ENCODE measurements around the gene REV1.

Gene REV1

DNA sequence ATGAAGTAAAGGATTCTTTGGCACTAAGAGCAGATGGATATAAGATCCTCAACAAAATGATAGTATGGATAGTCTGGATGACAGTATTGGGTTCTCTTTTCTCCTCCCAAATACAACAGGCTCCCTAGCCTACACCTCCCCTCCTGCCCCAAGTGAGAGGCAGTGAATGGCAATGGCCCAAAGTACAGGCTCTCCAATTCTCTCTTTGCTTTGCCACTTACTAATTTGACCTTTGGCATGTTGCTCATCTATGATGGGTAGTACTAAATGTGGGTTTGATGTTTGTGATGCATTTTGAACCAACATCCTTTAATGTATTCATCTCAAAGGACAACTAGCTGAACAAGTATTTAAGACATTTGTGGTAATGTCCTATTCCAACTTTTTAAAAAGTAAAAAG lies 86.7 kb downstream of the REV1 start:
- Histone ChIP-seq H3K4me3 (ENCODE audit: low read length) (no peak overlapping the region), H3K4me1 (ENCODE audit: control insufficient read depth, insufficient read depth, low read length) (peaks cover 27% of the 10 kb centered on the region), H3K36me3 (ENCODE audit: control insufficient read depth, insufficient read depth, low read length, severe bottlenecking) (peaks cover 86% of the 10 kb centered on the region), H3K9me3 (ENCODE audit: control insufficient read depth, low read length) (no peaks in the 10 kb centered on the region), H3K9ac (ENCODE audit: low read length) (no peak overlapping the region), H3K27me3 (replicated peaks; ENCODE audit: control insufficient read depth, insufficient read depth, low read length) (no peaks in the 10 kb centered on the region)
- DNase-seq (ENCODE audit: low read depth): no peak

DNA sequence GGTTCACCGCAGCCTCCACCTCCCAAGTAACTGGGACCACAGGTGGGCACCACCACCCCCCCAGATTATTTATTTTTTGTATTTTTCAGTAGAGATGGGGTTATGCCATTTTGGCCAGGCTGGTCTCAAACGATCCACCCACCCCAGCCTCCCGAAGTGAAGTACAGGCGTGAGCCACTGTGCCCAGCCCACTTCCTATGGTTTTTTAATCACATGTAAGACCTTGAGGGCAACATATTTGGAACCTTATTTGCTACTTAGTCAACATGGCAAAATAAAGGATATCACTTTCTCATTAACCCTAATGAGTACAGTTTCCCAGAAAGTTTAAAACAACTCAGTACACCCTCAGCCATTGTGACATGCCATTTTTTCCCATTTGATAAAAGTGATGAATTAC lies 88.0 kb downstream of the REV1 start:
- DNase-seq (ENCODE audit: low read depth): no peak
- no peaks in the 10 kb centered on the region for H3K27me3 ChIP-seq (replicated peaks; ENCODE audit: control insufficient read depth, insufficient read depth, low read length)
- H3K9me3 ChIP-seq (ENCODE audit: control insufficient read depth, low read length): no peaks in the 10 kb centered on the region
- H3K4me1 ChIP-seq (ENCODE audit: control insufficient read depth, insufficient read depth, low read length): peaks cover 33% of the 10 kb centered on the region
- no peak overlapping the region for H3K9ac ChIP-seq (ENCODE audit: low read length)
- H3K36me3 ChIP-seq (ENCODE audit: control insufficient read depth, insufficient read depth, low read length, severe bottlenecking): peaks cover 93% of the 10 kb centered on the region
- H3K4me3 ChIP-seq (ENCODE audit: low read length): no peak overlapping the region

DNA sequence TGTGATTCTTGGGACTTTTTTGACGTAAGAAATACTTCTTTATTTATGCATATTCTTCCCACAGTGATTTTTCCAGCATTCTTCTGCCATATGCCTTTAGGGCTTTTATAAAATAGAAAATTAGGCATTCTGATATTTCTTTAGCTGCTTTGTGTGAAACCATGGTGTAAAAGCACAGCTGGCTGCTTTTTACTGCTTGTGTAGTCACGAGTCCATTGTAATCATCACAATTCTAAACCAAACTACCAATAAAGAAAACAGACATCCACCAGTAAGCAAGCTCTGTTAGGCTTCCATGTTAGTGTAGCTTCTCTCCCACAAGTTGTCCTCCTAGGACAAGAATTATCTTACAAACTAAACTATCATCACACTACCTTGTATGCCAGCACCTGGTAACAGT lies 90.0 kb downstream of the REV1 start:
- Histone ChIP-seq H3K27me3 (replicated peaks; ENCODE audit: control insufficient read depth, insufficient read depth, low read length) (no peaks in the 10 kb centered on the region), H3K36me3 (ENCODE audit: control insufficient read depth, insufficient read depth, low read length, severe bottlenecking) (peaks cover 95% of the 10 kb centered on the region), H3K4me3 (ENCODE audit: low read length) (no peak overlapping the region), H3K4me1 (ENCODE audit: control insufficient read depth, insufficient read depth, low read length) (peaks cover 29% of the 10 kb centered on the region), H3K9ac (ENCODE audit: low read length) (no peak overlapping the region), H3K9me3 (ENCODE audit: control insufficient read depth, low read length) (no peaks in the 10 kb centered on the region)
- DNase-seq (ENCODE audit: low read depth): no peak

DNA sequence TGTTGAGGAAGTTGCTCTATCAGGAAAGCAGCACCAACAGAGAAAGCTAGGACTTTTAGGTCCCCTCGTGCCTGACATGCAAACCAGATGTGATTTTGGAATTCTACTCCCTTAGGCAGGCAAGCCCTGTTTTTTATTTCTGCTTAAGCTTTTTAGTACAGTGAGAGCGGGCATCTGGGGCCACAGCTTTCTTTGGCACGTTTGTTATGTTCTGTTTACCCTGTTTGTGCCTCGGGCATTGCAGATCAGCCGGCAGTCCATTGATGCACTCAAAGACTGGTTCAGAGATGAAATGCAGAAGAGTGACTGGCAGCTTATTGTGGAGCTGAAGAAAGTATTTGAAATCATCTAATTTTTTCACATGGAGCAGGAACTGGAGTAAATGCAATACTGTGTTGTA lies 90.8 kb downstream of the REV1 start:
- DNase-seq (ENCODE audit: low read depth): peak; percentile 82

GRCh38 chr2:99398303-99398702 lies 91.5 kb downstream of the REV1 start:
- no peaks in the 10 kb centered on the region for H3K27me3 ChIP-seq (replicated peaks; ENCODE audit: control insufficient read depth, insufficient read depth, low read length)
- no peaks in the 10 kb centered on the region for H3K9me3 ChIP-seq (ENCODE audit: control insufficient read depth, low read length)
- no peak overlapping the region for H3K4me3 ChIP-seq (ENCODE audit: low read length)
- H3K36me3 ChIP-seq (ENCODE audit: control insufficient read depth, insufficient read depth, low read length, severe bottlenecking): peaks cover 95% of the 10 kb centered on the region
- no peak for DNase-seq (ENCODE audit: low read depth)
- H3K9ac ChIP-seq (ENCODE audit: low read length): no peak overlapping the region
- peaks cover 28% of the 10 kb centered on the region for H3K4me1 ChIP-seq (ENCODE audit: control insufficient read depth, insufficient read depth, low read length)

More for the DNA sequence above, 90.8 kb downstream of the REV1 start:
- peaks cover 95% of the 10 kb centered on the region for H3K36me3 ChIP-seq (ENCODE audit: control insufficient read depth, insufficient read depth, low read length, severe bottlenecking)
- no peak overlapping the region for H3K4me3 ChIP-seq (ENCODE audit: low read length)
- no peaks in the 10 kb centered on the region for H3K27me3 ChIP-seq (replicated peaks; ENCODE audit: control insufficient read depth, insufficient read depth, low read length)
- no peaks in the 10 kb centered on the region for H3K9me3 ChIP-seq (ENCODE audit: control insufficient read depth, low read length)
- H3K4me1 ChIP-seq (ENCODE audit: control insufficient read depth, insufficient read depth, low read length): peaks cover 29% of the 10 kb centered on the region
- no peak overlapping the region for H3K9ac ChIP-seq (ENCODE audit: low read length)

GRCh38 chr2:99397266-99397920 lies 92.4 kb downstream of the REV1 start:
- Histone ChIP-seq H3K27me3 (replicated peaks; ENCODE audit: control insufficient read depth, insufficient read depth, low read length) (no peaks in the 10 kb centered on the region), H3K4me3 (ENCODE audit: low read length) (no peak overlapping the region), H3K36me3 (ENCODE audit: control insufficient read depth, insufficient read depth, low read length, severe bottlenecking) (peaks cover 94% of the 10 kb centered on the region), H3K4me1 (ENCODE audit: control insufficient read depth, insufficient read depth, low read length) (peaks cover 24% of the 10 kb centered on the region), H3K9ac (ENCODE audit: low read length) (no peak overlapping the region), H3K9me3 (ENCODE audit: control insufficient read depth, low read length) (no peaks in the 10 kb centered on the region)
- no peak for DNase-seq (ENCODE audit: low read depth)

DNA sequence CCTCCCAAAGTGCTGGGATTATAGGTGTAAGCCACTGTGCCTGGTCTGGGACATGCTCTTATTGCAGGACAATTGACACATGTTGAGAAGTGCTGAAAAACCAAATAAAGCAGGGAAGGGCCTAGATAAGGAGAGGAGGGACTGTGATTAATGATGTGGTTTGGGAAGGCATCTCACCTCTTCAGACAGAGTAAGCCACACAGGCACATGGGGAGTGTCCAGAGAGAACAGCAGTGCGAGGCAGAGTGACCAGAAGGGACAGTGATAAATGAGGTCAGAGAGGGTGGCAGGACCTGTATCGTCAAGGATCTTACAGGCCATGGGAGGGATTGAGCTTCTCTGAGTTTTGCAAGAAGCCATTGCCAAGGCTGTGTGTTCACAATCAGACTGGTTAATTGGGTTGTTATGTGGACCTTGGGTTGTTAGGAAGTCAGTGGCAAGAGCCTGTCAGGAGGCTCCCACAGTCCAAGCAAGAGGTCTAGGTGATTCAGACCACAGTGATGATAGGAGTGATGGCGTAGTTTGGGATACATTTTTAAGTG lies 94.2 kb downstream of the REV1 start:
- no peak overlapping the region for H3K9ac ChIP-seq (ENCODE audit: low read length)
- no peak for DNase-seq (ENCODE audit: low read depth)
- H3K4me1 ChIP-seq (ENCODE audit: control insufficient read depth, insufficient read depth, low read length): peaks cover 24% of the 10 kb centered on the region
- peaks cover 91% of the 10 kb centered on the region for H3K36me3 ChIP-seq (ENCODE audit: control insufficient read depth, insufficient read depth, low read length, severe bottlenecking)
- no peaks in the 10 kb centered on the region for H3K9me3 ChIP-seq (ENCODE audit: control insufficient read depth, low read length)
- no peaks in the 10 kb centered on the region for H3K27me3 ChIP-seq (replicated peaks; ENCODE audit: control insufficient read depth, insufficient read depth, low read length)
- no peak overlapping the region for H3K4me3 ChIP-seq (ENCODE audit: low read length)

DNA sequence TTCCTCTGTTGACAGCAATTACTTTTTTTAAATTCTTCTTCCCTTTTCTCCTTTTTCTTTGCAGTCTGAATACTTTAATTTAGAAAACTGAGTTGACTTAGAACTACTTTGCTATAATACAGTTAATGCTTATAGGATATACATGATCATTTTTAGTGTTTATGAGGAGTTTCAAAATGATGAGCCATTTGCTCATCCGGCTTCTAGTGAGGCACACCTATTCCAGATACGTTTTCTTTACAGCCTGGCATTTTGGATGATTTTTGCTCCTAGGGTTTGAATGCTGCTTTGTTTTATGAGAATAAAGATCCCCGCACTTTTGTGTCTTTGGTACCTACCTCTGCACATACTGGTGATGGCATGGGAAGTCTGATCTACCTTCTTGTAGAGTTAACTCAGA lies 99.9 kb downstream of the REV1 start:
- no peaks in the 10 kb centered on the region for H3K27me3 ChIP-seq (replicated peaks; ENCODE audit: control insufficient read depth, insufficient read depth, low read length)
- DNase-seq (ENCODE audit: low read depth): no peak
- no peak overlapping the region for H3K4me3 ChIP-seq (ENCODE audit: low read length)
- H3K9ac ChIP-seq (ENCODE audit: low read length): no peak overlapping the region
- H3K36me3 ChIP-seq (ENCODE audit: control insufficient read depth, insufficient read depth, low read length, severe bottlenecking): peaks cover 40% of the 10 kb centered on the region
- H3K9me3 ChIP-seq (ENCODE audit: control insufficient read depth, low read length): no peaks in the 10 kb centered on the region
- peaks cover 7% of the 10 kb centered on the region for H3K4me1 ChIP-seq (ENCODE audit: control insufficient read depth, insufficient read depth, low read length)

- no peaks in the 10 kb centered on the region for H3K27me3 ChIP-seq (replicated peaks; ENCODE audit: control insufficient read depth, insufficient read depth, low read length)
- H3K36me3 ChIP-seq (ENCODE audit: control insufficient read depth, insufficient read depth, low read length, severe bottlenecking): peaks cover 39% of the 10 kb centered on the region
- H3K9ac ChIP-seq (ENCODE audit: low read length): no peak overlapping the region
- no peaks in the 10 kb centered on the region for H3K9me3 ChIP-seq (ENCODE audit: control insufficient read depth, low read length)
- peaks cover 7% of the 10 kb centered on the region for H3K4me1 ChIP-seq (ENCODE audit: control insufficient read depth, insufficient read depth, low read length)
- peak; percentile 29 for DNase-seq (ENCODE audit: low read depth)
- no peak overlapping the region for H3K4me3 ChIP-seq (ENCODE audit: low read length)
Observed at GRCh38 chr2:99389371-99389770, 100.4 kb downstream of the REV1 start.

DNA sequence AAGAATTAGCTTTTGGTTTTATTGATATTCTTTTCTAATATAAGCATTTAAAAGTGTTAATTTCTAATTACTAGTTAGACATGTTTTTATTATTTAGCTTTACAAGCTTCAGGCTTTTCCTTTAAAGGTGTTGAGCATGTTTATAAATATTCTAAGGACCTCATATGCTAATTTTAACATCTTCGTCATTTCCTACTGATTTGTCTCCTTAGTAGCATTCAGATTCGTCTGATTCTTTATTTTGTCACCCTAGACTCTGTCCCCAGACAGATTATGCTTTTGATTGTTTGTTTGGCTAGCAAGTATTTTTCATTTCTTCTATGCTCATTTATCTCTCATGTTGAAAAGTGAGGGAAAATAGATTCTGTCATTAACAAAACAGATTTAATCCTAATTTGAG lies 100.9 kb downstream of the REV1 start:
- no peaks in the 10 kb centered on the region for H3K27me3 ChIP-seq (replicated peaks; ENCODE audit: control insufficient read depth, insufficient read depth, low read length)
- no peak overlapping the region for H3K4me3 ChIP-seq (ENCODE audit: low read length)
- H3K9ac ChIP-seq (ENCODE audit: low read length): no peak overlapping the region
- H3K4me1 ChIP-seq (ENCODE audit: control insufficient read depth, insufficient read depth, low read length): peaks cover 7% of the 10 kb centered on the region
- H3K36me3 ChIP-seq (ENCODE audit: control insufficient read depth, insufficient read depth, low read length, severe bottlenecking): peaks cover 38% of the 10 kb centered on the region
- no peaks in the 10 kb centered on the region for H3K9me3 ChIP-seq (ENCODE audit: control insufficient read depth, low read length)
- DNase-seq (ENCODE audit: low read depth): no peak

- H3K9ac ChIP-seq (ENCODE audit: low read length): no peak overlapping the region
- no peaks in the 10 kb centered on the region for H3K27me3 ChIP-seq (replicated peaks; ENCODE audit: control insufficient read depth, insufficient read depth, low read length)
- no peaks in the 10 kb centered on the region for H3K9me3 ChIP-seq (ENCODE audit: control insufficient read depth, low read length)
- DNase-seq (ENCODE audit: low read depth): no peak
- H3K4me1 ChIP-seq (ENCODE audit: control insufficient read depth, insufficient read depth, low read length): peaks cover 7% of the 10 kb centered on the region
- no peak overlapping the region for H3K4me3 ChIP-seq (ENCODE audit: low read length)
- H3K36me3 ChIP-seq (ENCODE audit: control insufficient read depth, insufficient read depth, low read length, severe bottlenecking): peaks cover 45% of the 10 kb centered on the region
Observed at GRCh38 chr2:99386011-99386410, 103.8 kb downstream of the REV1 start.

DNA sequence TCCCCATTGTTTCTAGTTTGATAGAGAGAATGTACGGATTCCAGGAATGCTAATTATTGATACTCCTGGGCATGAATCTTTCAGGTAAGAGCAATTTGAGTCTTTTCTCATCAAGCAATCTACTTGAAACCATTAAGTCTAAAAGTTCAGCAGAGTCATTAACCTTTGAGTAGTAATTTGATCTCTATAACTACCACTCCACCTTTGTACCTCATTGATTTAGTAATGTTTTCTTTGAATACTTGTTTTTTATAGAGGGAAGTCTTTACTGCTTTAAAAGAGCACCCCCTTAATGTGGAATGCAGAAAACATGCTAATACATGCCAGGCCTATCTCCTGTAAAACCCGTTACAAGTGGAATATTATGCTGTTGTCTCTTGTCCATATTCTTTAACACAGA lies 107.7 kb downstream of the REV1 start:
- peaks cover 67% of the 10 kb centered on the region for H3K36me3 ChIP-seq (ENCODE audit: control insufficient read depth, insufficient read depth, low read length, severe bottlenecking)
- H3K9ac ChIP-seq (ENCODE audit: low read length): no peak overlapping the region
- H3K4me1 ChIP-seq (ENCODE audit: control insufficient read depth, insufficient read depth, low read length): no peaks in the 10 kb centered on the region
- H3K4me3 ChIP-seq (ENCODE audit: low read length): no peak overlapping the region
- no peak for DNase-seq (ENCODE audit: low read depth)
- no peaks in the 10 kb centered on the region for H3K9me3 ChIP-seq (ENCODE audit: control insufficient read depth, low read length)
- no peaks in the 10 kb centered on the region for H3K27me3 ChIP-seq (replicated peaks; ENCODE audit: control insufficient read depth, insufficient read depth, low read length)

Data from adipocyte (in vitro differentiated cells).